Astrocyte (in vitro differentiated cells and primary cell): ENCODE results near the gene ING4.

Source experiments
- EZH2 ChIP-seq: IDR thresholded peaks from 2 replicates; pipeline ENCODE4 v1.6.1; 2012; ENCODE audit warnings: mild to moderate bottlenecking, low read length, inconsistent platforms; ENCODE audit not compliant: insufficient read depth
- TF ChIP-seq, protein P1 (sequence below): IDR thresholded peaks from 2 replicates; pipeline ENCODE4 v1.5.1; 2011; ENCODE audit warnings: low read depth, mild to moderate bottlenecking, inconsistent platforms, low read length, moderate library complexity; ENCODE audit not compliant: insufficient read depth

GRCh38 chr12:6691473-6691872, 28.6 kb upstream of the ING4 start:
- TF ChIP-seq, protein P1, sequence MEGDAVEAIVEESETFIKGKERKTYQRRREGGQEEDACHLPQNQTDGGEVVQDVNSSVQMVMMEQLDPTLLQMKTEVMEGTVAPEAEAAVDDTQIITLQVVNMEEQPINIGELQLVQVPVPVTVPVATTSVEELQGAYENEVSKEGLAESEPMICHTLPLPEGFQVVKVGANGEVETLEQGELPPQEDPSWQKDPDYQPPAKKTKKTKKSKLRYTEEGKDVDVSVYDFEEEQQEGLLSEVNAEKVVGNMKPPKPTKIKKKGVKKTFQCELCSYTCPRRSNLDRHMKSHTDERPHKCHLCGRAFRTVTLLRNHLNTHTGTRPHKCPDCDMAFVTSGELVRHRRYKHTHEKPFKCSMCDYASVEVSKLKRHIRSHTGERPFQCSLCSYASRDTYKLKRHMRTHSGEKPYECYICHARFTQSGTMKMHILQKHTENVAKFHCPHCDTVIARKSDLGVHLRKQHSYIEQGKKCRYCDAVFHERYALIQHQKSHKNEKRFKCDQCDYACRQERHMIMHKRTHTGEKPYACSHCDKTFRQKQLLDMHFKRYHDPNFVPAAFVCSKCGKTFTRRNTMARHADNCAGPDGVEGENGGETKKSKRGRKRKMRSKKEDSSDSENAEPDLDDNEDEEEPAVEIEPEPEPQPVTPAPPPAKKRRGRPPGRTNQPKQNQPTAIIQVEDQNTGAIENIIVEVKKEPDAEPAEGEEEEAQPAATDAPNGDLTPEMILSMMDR: no peak
- TF ChIP-seq EZH2: no peak
